Epithelial cell of proximal tubule (primary cell): ENCODE results near the gene SMIM28. TPM values are rescaled to one million over a fixed set of nuclear protein-coding genes. Genes with fewer than 3 reads are reported as not detected.
"Not testable (repeated sequence)": the region's sequence is repeated elsewhere in the genome, so short reads cannot be mapped to it uniquely, and the experiment has no call there.

ENCODE experiments used
- DNase-seq: peaks from one replicate; pipeline ENCODE4 v3.0.0-alpha.2; 2011; ENCODE audit warnings: low read depth
- H3K4me3 ChIP-seq: 2 replicates; pipeline ENCODE4 v1.5.1; 2011; ENCODE audit warnings: low read depth, mild to moderate bottlenecking, low read length
- CTCF ChIP-seq: conservative IDR thresholded peaks from 2 replicates; pipeline ENCODE4 v1.5.1; 2012; ENCODE audit warnings: low read depth, mild to moderate bottlenecking, low read length
- total RNA-seq: library from RNA; depleted of rRNA; stranded (reverse); fragments of >200 nt; gene quantifications from 2 replicates; pipeline ENCODE4 v1.2.3, GENCODE V29; 2015

SMIM28 gene
- total RNA-seq, 1 donor from 2014 or later = not detected

DNA sequence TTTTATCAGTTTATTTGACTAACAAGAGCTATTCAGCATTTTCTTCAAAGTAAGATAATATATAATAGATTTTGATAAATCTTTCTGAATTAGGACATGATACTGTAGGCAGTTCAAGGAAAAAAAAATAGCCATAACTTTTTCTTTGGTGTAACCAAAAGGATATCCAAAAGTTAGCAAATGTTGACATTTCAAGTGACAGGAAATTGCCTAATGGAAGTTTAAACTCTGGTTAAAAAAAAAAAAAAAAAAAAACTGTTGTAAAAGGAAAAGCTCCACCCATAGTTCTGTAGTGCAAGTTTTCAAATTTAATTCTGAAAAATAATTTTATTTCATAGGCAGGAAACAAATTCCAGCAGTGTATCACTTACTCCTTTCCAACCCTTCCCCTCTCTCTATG, 45.2 kb downstream of the SMIM28 start:
- H3K4me3 ChIP-seq = no peak overlapping the region
- no peak for DNase-seq
- no peak for TF ChIP-seq CTCF

GRCh38 chr6:138424004-138424904, 46.5 kb downstream of the SMIM28 start:
- no peak overlapping the region for H3K4me3 ChIP-seq
- no peak for DNase-seq
- no peak for TF ChIP-seq CTCF

DNA sequence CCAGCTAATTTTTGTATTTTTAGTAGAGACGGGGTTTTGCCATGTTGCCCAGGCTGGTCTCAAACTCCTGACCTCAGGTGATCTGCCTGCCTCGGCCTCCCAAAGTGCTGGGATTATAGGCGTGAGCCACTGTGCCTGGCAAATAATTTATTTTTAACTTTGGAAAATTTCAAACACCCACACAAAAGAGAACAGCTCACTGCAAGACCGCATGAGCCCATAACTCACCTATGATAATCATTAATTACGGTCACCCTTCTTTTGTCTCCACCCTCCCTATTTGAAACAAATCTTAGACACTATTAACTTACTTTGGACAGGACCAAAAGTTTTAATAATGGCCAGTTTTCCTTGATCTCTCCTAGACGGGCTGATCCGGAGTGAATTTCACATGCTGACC, 47.6 kb downstream of the SMIM28 start:
- not testable (repeated sequence) for DNase-seq, H3K4me3 ChIP-seq

GRCh38 chr6:138426500-138427123, 48.9 kb downstream of the SMIM28 start:
- no peak for TF ChIP-seq CTCF
- H3K4me3 ChIP-seq = no peak overlapping the region
- no peak for DNase-seq

DNA sequence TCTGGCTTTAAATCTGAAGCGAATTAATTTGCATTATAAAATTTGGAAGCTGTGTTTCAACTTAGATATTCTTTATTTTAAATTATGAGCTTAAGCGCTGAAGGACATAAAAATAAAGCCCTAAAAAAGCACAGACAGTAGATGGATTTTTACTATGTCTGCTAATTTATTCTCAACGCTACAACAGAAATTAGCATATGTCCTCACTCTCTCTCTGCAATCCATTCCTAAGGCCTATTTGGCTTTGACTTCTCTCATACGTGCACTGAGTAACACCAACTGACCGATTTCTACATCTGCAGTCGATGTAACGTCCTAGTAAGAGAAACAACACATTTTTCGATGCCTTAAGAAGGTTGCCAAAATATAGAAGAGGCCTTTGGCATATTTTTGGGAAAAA, 50.0 kb downstream of the SMIM28 start:
- TF ChIP-seq CTCF = no peak
- no peak for DNase-seq
- no peak overlapping the region for H3K4me3 ChIP-seq

GRCh38 chr6:138428944-138429598, 51.4 kb downstream of the SMIM28 start:
- H3K4me3 ChIP-seq = no peak overlapping the region
- no peak for DNase-seq
- peak; percentile 71 for TF ChIP-seq CTCF

GRCh38 chr6:138429761-138430160, 52.1 kb downstream of the SMIM28 start:
- DNase-seq = no peak
- no peak for TF ChIP-seq CTCF
- no peak overlapping the region for H3K4me3 ChIP-seq
